ENCODE results near the gene HOXA3.
A peak's percentile ranks its signal among the peaks of the same experiment; 100 is the strongest.

HOXA3 gene

GRCh38 chr7:27165089-27165995 is 13.0 kb upstream of the HOXA3 start, which contains the start of gene HOXA9:
TSS of gene HOXA9 (minus strand) at chr7:27165537. CDS start at chr7:27165457, 80 bp downstream.
- Histone ChIP-seq H3K4me3 (ENCODE audit: low read length) (no peak within 1 kb of the TSS), H3K27ac (ENCODE audit: low read length) (no peak within 1 kb of the TSS)

GRCh38 chr7:27164367-27165088 is 12.1 kb upstream of the HOXA3 start:
- H3K36me3 ChIP-seq (ENCODE audit: insufficient read depth, low read depth, low read length): no peaks in the 10 kb centered on the region
- H3K4me3 ChIP-seq (ENCODE audit: low read length): no peak overlapping the region
- H3K4me1 ChIP-seq (ENCODE audit: insufficient read depth, low read length): no peaks in the 10 kb centered on the region
- H3K9me3 ChIP-seq (ENCODE audit: insufficient read depth, low read depth, low read length): peaks cover 28% of the 10 kb centered on the region; the same call in 1 of the 2 replicates
- H3K9ac ChIP-seq (ENCODE audit: low read depth, low read length): no peak overlapping the region
- no peak overlapping the region for H3K27ac ChIP-seq (ENCODE audit: low read length)
- H3K27me3 ChIP-seq (ENCODE audit: insufficient read depth, low read length): peaks cover 100% of the 10 kb centered on the region

More at GRCh38 chr7:27165089-27165995, 13.0 kb upstream of the HOXA3 start, which contains the start of gene HOXA9:
- peaks cover 28% of the 10 kb centered on the region; the same call in 1 of the 2 replicates for H3K9me3 ChIP-seq (ENCODE audit: insufficient read depth, low read depth, low read length)
- no peaks in the 10 kb centered on the region for H3K36me3 ChIP-seq (ENCODE audit: insufficient read depth, low read depth, low read length)
- peaks cover 100% of the 10 kb centered on the region for H3K27me3 ChIP-seq (ENCODE audit: insufficient read depth, low read length)
- no peak within 1 kb of the TSS for H3K9ac ChIP-seq (ENCODE audit: low read depth, low read length)
- no peaks in the 10 kb centered on the region for H3K4me1 ChIP-seq (ENCODE audit: insufficient read depth, low read length)

GRCh38 chr7:27164045-27164366 is 11.6 kb upstream of the HOXA3 start:
- H3K27ac ChIP-seq (ENCODE audit: low read length): no peak overlapping the region
- H3K4me3 ChIP-seq (ENCODE audit: low read length): no peak overlapping the region

GRCh38 chr7:27163288-27164044 is 11.1 kb upstream of the HOXA3 start:
- Histone ChIP-seq H3K27me3 (ENCODE audit: insufficient read depth, low read length) (peaks cover 100% of the 10 kb centered on the region), H3K27ac (ENCODE audit: low read length) (no peak overlapping the region), H3K9ac (ENCODE audit: low read depth, low read length) (no peak overlapping the region), H3K9me3 (ENCODE audit: insufficient read depth, low read depth, low read length) (peaks cover 28% of the 10 kb centered on the region; the same call in 1 of the 2 replicates), H3K4me3 (ENCODE audit: low read length) (no peak overlapping the region), H3K4me1 (ENCODE audit: insufficient read depth, low read length) (no peaks in the 10 kb centered on the region), H3K36me3 (ENCODE audit: insufficient read depth, low read depth, low read length) (no peaks in the 10 kb centered on the region)

More at GRCh38 chr7:27164045-27164366, 11.6 kb upstream of the HOXA3 start:
- peaks cover 100% of the 10 kb centered on the region for H3K27me3 ChIP-seq (ENCODE audit: insufficient read depth, low read length)
- no peaks in the 10 kb centered on the region for H3K36me3 ChIP-seq (ENCODE audit: insufficient read depth, low read depth, low read length)
- H3K9me3 ChIP-seq (ENCODE audit: insufficient read depth, low read depth, low read length): peaks cover 28% of the 10 kb centered on the region; the same call in 1 of the 2 replicates
- H3K4me1 ChIP-seq (ENCODE audit: insufficient read depth, low read length): no peaks in the 10 kb centered on the region
- H3K9ac ChIP-seq (ENCODE audit: low read depth, low read length): no peak overlapping the region

GRCh38 chr7:27162561-27163287 is 10.3 kb upstream of the HOXA3 start:
- Histone ChIP-seq H3K27me3 (ENCODE audit: insufficient read depth, low read length) (peaks cover 100% of the 10 kb centered on the region), H3K4me3 (ENCODE audit: low read length) (no peak overlapping the region), H3K9ac (ENCODE audit: low read depth, low read length) (no peak overlapping the region), H3K27ac (ENCODE audit: low read length) (no peak overlapping the region), H3K9me3 (ENCODE audit: insufficient read depth, low read depth, low read length) (peaks cover 26% of the 10 kb centered on the region; the same call in 1 of the 2 replicates), H3K36me3 (ENCODE audit: insufficient read depth, low read depth, low read length) (no peaks in the 10 kb centered on the region), H3K4me1 (ENCODE audit: insufficient read depth, low read length) (no peaks in the 10 kb centered on the region)

- Histone ChIP-seq H3K27ac (ENCODE audit: low read length) (no peak overlapping the region), H3K27me3 (ENCODE audit: insufficient read depth, low read length) (peaks cover 100% of the 10 kb centered on the region), H3K4me3 (ENCODE audit: low read length) (no peak overlapping the region), H3K9ac (ENCODE audit: low read depth, low read length) (no peak overlapping the region), H3K9me3 (ENCODE audit: insufficient read depth, low read depth, low read length) (peaks cover 32% of the 10 kb centered on the region; the same call in 1 of the 2 replicates), H3K4me1 (ENCODE audit: insufficient read depth, low read length) (no peaks in the 10 kb centered on the region), H3K36me3 (ENCODE audit: insufficient read depth, low read depth, low read length) (no peaks in the 10 kb centered on the region)
These were observed 9.6 kb upstream of the HOXA3 start for GRCh38 chr7:27161721-27162560.

- Histone ChIP-seq H3K27me3 (ENCODE audit: insufficient read depth, low read length) (peaks cover 100% of the 10 kb centered on the region), H3K36me3 (ENCODE audit: insufficient read depth, low read depth, low read length) (no peaks in the 10 kb centered on the region), H3K27ac (ENCODE audit: low read length) (no peak overlapping the region), H3K9me3 (ENCODE audit: insufficient read depth, low read depth, low read length) (peaks cover 25% of the 10 kb centered on the region; the same call in 1 of the 2 replicates), H3K4me1 (ENCODE audit: insufficient read depth, low read length) (no peaks in the 10 kb centered on the region), H3K9ac (ENCODE audit: low read depth, low read length) (no peak overlapping the region), H3K4me3 (ENCODE audit: low read length) (no peak overlapping the region)
These were observed 8.9 kb upstream of the HOXA3 start for GRCh38 chr7:27161214-27161720.

- no peaks in the 10 kb centered on the region for H3K4me1 ChIP-seq (ENCODE audit: insufficient read depth, low read length)
- no peaks in the 10 kb centered on the region for H3K36me3 ChIP-seq (ENCODE audit: insufficient read depth, low read depth, low read length)
- no peak overlapping the region for H3K9ac ChIP-seq (ENCODE audit: low read depth, low read length)
- peaks cover 100% of the 10 kb centered on the region for H3K27me3 ChIP-seq (ENCODE audit: insufficient read depth, low read length)
- H3K4me3 ChIP-seq (ENCODE audit: low read length): peak overlapping the region; percentile 47; the same call in 1 of the 2 replicates
- no peak overlapping the region for H3K27ac ChIP-seq (ENCODE audit: low read length)
- H3K9me3 ChIP-seq (ENCODE audit: insufficient read depth, low read depth, low read length): peaks cover 22% of the 10 kb centered on the region; the same call in 1 of the 2 replicates
These were observed 8.3 kb upstream of the HOXA3 start for GRCh38 chr7:27160546-27161213.

- Histone ChIP-seq H3K9me3 (ENCODE audit: insufficient read depth, low read depth, low read length) (peaks cover 21% of the 10 kb centered on the region; the same call in 1 of the 2 replicates), H3K27ac (ENCODE audit: low read length) (no peak overlapping the region), H3K27me3 (ENCODE audit: insufficient read depth, low read length) (peaks cover 100% of the 10 kb centered on the region), H3K36me3 (ENCODE audit: insufficient read depth, low read depth, low read length) (no peaks in the 10 kb centered on the region), H3K9ac (ENCODE audit: low read depth, low read length) (no peak overlapping the region), H3K4me1 (ENCODE audit: insufficient read depth, low read length) (no peaks in the 10 kb centered on the region), H3K4me3 (ENCODE audit: low read length) (peak overlapping the region; percentile 47; the same call in 1 of the 2 replicates)
These were observed 7.8 kb upstream of the HOXA3 start for GRCh38 chr7:27160145-27160545.
